Stimulated activated CD4-positive, alpha-beta T cell treated with anti-CD3 and anti-CD28 coated beads, TNF-alpha, amount 100 ng/mL, for 1 hour (primary cell): ENCODE results near the gene ZDHHC12.
A peak's percentile ranks its signal among the peaks of the same experiment; 100 is the strongest.

Source experiments
- DNase-seq, 3 donors: peaks; one replicate each; pipeline ENCODE4 v3.0.0-alpha.2; 2020; ENCODE audit warnings: low read depth in 3 of 3, low spot score in 1 of 3

Gene ZDHHC12

GRCh38 chr9:128723866-128724743 is at the start of gene ZDHHC12:
Gene ZDHHC12, minus strand, starts transcription at chr9:128724127. Its CDS starts 34 bp downstream, at chr9:128724093.
- peak; percentile 94 to 99 (median 97) for DNase-seq

- no peak for DNase-seq
Measured at GRCh38 chr9:128773049-128773448, 49.1 kb upstream of the ZDHHC12 start.

- peak; percentile 80 to 92 (median 87) for DNase-seq
Measured at GRCh38 chr9:128771745-128772519, 48.0 kb upstream of the ZDHHC12 start, which contains the start of gene ZER1. Gene ZER1, minus strand, starts transcription at chr9:128771927. Its CDS starts 16,362 bp downstream, at chr9:128755565.

GRCh38 chr9:128771094-128771721 is 47.3 kb upstream of the ZDHHC12 start:
- no peak for DNase-seq

- no peak for DNase-seq
Measured at GRCh38 chr9:128770286-128771030, 46.5 kb upstream of the ZDHHC12 start.

- DNase-seq, result no peak
Measured at GRCh38 chr9:128768606-128769005, 44.7 kb upstream of the ZDHHC12 start.

- no peak for DNase-seq
Measured at GRCh38 chr9:128765499-128765898, 41.6 kb upstream of the ZDHHC12 start.

- DNase-seq, result no peak
Measured at GRCh38 chr9:128764361-128764760, 40.4 kb upstream of the ZDHHC12 start.

- DNase-seq, result no peak
Measured at GRCh38 chr9:128762671-128763449, 38.9 kb upstream of the ZDHHC12 start.

- no peak for DNase-seq
Measured at GRCh38 chr9:128757602-128758001, 33.7 kb upstream of the ZDHHC12 start.

GRCh38 chr9:128753627-128754026 is 29.7 kb upstream of the ZDHHC12 start:
- DNase-seq, result no peak

GRCh38 chr9:128750926-128751595 is 27.1 kb upstream of the ZDHHC12 start:
- no peak for DNase-seq

- DNase-seq, result no peak
Measured at GRCh38 chr9:128747241-128747640, 23.3 kb upstream of the ZDHHC12 start.

GRCh38 chr9:128743421-128743820 is 19.5 kb upstream of the ZDHHC12 start:
- DNase-seq, result no peak

GRCh38 chr9:128742401-128742800 is 18.5 kb upstream of the ZDHHC12 start:
- DNase-seq, result no peak

- DNase-seq, result no peak
Measured at GRCh38 chr9:128735373-128735772, 11.4 kb upstream of the ZDHHC12 start.

GRCh38 chr9:128733256-128733655 is 9.3 kb upstream of the ZDHHC12 start:
- DNase-seq, result no peak

GRCh38 chr9:128732576-128732975 is 8.6 kb upstream of the ZDHHC12 start:
- DNase-seq, result no peak

- no peak for DNase-seq
Measured at GRCh38 chr9:128731691-128732090, 7.8 kb upstream of the ZDHHC12 start.
